ENCODE data around the gene OPN1LW.

Gene OPN1LW

DNA sequence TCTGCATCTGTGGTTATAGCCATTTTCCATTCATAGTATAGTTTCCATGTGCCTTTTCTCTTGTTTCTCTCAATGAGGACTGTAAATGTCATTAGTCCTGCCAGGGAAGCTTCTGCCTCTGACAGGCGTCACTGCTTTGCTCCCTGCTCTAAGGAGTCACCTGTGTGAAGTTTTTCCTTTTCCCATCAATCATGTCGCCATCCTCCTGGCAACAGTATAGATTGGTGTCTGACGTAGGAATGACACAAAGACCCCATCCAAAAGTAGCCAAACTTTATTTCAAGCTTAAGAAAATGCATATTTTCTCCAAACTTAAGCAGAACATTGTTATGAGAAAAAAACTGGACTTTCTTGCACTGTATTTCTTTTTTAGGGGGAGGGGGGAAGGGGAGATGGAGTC is 23.5 kb upstream of the OPN1LW start:
- no peak overlapping the region for H3K27ac ChIP-seq (replicated peaks; ENCODE audit: low read length)
- H3K36me3 ChIP-seq (replicated peaks in 1 of 2; ENCODE audit: control insufficient read depth in 2 of 2, insufficient read depth in 2 of 2, low read length in 2 of 2) = no peaks in the 10 kb centered on the region
- peaks cover 2 to 6% of the 10 kb centered on the region in 2 donors for H3K4me1 ChIP-seq (ENCODE audit: control insufficient read depth in 2 of 2, insufficient read depth in 1 of 2, low read depth in 1 of 2, low read length in 2 of 2)
- no peak overlapping the region for H2BK12ac ChIP-seq (ENCODE audit: low read length)
- no peak overlapping the region for H2BK120ac ChIP-seq (ENCODE audit: low read depth, low read length)
- H2BK15ac ChIP-seq (ENCODE audit: low read length) = no peak overlapping the region
- peaks cover 0 to 17% (median 0%) of the 10 kb centered on the region in 3 experiments for H3K27me3 ChIP-seq (ENCODE audit: control insufficient read depth in 3 of 3, insufficient read depth in 3 of 3, low read depth in 1 of 3, low read length in 3 of 3)
- H3K23ac ChIP-seq (ENCODE audit: low read depth, low read length, poor library complexity) = no peak overlapping the region
- no peak overlapping the region for H3K4me3 ChIP-seq (ENCODE audit: low read length in 2 of 2)
- no peak overlapping the region for H4K8ac ChIP-seq (ENCODE audit: low read depth, low read length)
- H4K91ac ChIP-seq (ENCODE audit: low read depth, low read length, poor library complexity) = no peak overlapping the region
- H3K4ac ChIP-seq (ENCODE audit: low read length) = no peak overlapping the region
- H2AK5ac ChIP-seq (ENCODE audit: low read depth, low read length) = no peak overlapping the region
- no CpG with 5 or more reads among the region's 3 CpGs for WGBS, 2 donors (ENCODE audit: extremely low coverage in 2 of 2, insufficient read length in 2 of 2, insufficient replicate concordance in 1 of 2)
- H2AFZ ChIP-seq (ENCODE audit: low read length) = no peak overlapping the region
- H3K79me1 ChIP-seq (ENCODE audit: low read depth, low read length) = no peaks in the 10 kb centered on the region
- H3K14ac ChIP-seq (ENCODE audit: low read length) = no peak overlapping the region
- H2BK5ac ChIP-seq (ENCODE audit: low read length) = no peak overlapping the region
- H3K9ac ChIP-seq (ENCODE audit: low read depth, low read length, poor library complexity) = no peak overlapping the region
- H3K18ac ChIP-seq (ENCODE audit: low read length) = no peak overlapping the region
- peaks cover 0 to 4% of the 10 kb centered on the region in 2 donors for H3K9me3 ChIP-seq (replicated peaks in 1 of 2; ENCODE audit: control insufficient read depth in 2 of 2, insufficient read depth in 1 of 2, low read depth in 1 of 2, low read length in 2 of 2)
- H3K4me2 ChIP-seq (ENCODE audit: insufficient read depth, low read length, poor library complexity, severe bottlenecking) = no peak overlapping the region
- no peak for DNase-seq (ENCODE audit: low spot score)

DNA sequence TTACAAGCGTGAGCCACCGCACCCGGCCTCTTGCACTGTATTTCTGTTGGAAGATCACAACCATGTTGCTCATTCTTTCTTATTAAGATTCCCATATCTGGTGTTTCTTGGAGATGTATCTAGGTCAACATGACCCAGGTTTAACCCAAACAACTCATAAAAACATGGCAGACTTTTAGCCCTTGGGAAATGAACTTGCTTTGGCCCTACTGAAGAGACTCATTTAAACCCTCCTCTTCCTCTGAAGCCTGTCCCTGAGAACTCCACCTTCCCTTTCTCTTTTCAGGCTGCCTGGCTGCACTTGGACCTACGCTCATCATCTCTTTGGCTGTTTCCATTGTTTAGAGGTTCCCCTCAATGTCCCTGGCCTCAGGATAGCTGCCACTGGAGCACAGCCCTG is 22.8 kb upstream of the OPN1LW start:
- H3K4me2 ChIP-seq (ENCODE audit: insufficient read depth, low read length, poor library complexity, severe bottlenecking) = no peak overlapping the region
- H3K4ac ChIP-seq (ENCODE audit: low read length) = no peak overlapping the region
- no peak overlapping the region for H4K8ac ChIP-seq (ENCODE audit: low read depth, low read length)
- no peak overlapping the region for H2BK12ac ChIP-seq (ENCODE audit: low read length)
- no peak overlapping the region for H3K18ac ChIP-seq (ENCODE audit: low read length)
- H2BK5ac ChIP-seq (ENCODE audit: low read length) = no peak overlapping the region
- no peak overlapping the region for H3K14ac ChIP-seq (ENCODE audit: low read length)
- no peaks in the 10 kb centered on the region for H3K36me3 ChIP-seq (replicated peaks in 1 of 2; ENCODE audit: control insufficient read depth in 2 of 2, insufficient read depth in 2 of 2, low read length in 2 of 2)
- H3K9me3 ChIP-seq (replicated peaks in 1 of 2; ENCODE audit: control insufficient read depth in 2 of 2, insufficient read depth in 1 of 2, low read depth in 1 of 2, low read length in 2 of 2) = peaks cover 0 to 4% of the 10 kb centered on the region in 2 donors
- no peak overlapping the region for H3K4me3 ChIP-seq (ENCODE audit: low read length in 2 of 2)
- no CpG with 5 or more reads among the region's 4 CpGs for WGBS, 2 donors (ENCODE audit: extremely low coverage in 2 of 2, insufficient read length in 2 of 2, insufficient replicate concordance in 1 of 2)
- no peak overlapping the region for H2AK5ac ChIP-seq (ENCODE audit: low read depth, low read length)
- peaks cover 2 to 6% of the 10 kb centered on the region in 2 donors for H3K4me1 ChIP-seq (ENCODE audit: control insufficient read depth in 2 of 2, insufficient read depth in 1 of 2, low read depth in 1 of 2, low read length in 2 of 2)
- no peak overlapping the region for H3K9ac ChIP-seq (ENCODE audit: low read depth, low read length, poor library complexity)
- H2BK15ac ChIP-seq (ENCODE audit: low read length) = no peak overlapping the region
- no peaks in the 10 kb centered on the region for H3K79me1 ChIP-seq (ENCODE audit: low read depth, low read length)
- no peak overlapping the region for H3K27ac ChIP-seq (replicated peaks; ENCODE audit: low read length)
- H2AFZ ChIP-seq (ENCODE audit: low read length) = no peak overlapping the region
- no peak overlapping the region for H3K23ac ChIP-seq (ENCODE audit: low read depth, low read length, poor library complexity)
- H4K91ac ChIP-seq (ENCODE audit: low read depth, low read length, poor library complexity) = no peak overlapping the region
- H2BK120ac ChIP-seq (ENCODE audit: low read depth, low read length) = no peak overlapping the region
- peaks cover 0 to 11% (median 0%) of the 10 kb centered on the region in 3 experiments for H3K27me3 ChIP-seq (ENCODE audit: control insufficient read depth in 3 of 3, insufficient read depth in 3 of 3, low read depth in 1 of 3, low read length in 3 of 3)
- no peak for DNase-seq (ENCODE audit: low spot score)

DNA sequence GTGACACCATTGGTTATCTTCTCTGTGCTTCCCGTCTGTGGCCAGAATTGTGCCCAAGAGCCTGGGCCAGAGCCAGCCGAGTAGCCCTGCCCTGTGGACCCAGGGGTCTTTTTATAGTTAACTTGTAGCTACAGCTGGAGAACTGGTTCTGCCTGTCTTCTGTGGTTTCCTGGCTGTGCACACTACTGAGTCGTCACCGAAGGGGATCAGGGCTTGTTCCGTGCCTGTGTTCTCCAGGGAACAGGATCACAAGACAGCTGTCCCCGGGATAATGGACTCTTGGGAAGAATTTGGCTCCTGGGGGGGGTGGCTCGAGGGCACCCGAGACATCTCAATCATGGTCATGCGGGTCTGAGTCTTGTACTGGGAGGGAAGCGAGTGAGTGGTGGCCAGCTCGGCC is 22.1 kb upstream of the OPN1LW start:
- Histone ChIP-seq H4K91ac (ENCODE audit: low read depth, low read length, poor library complexity) (no peak overlapping the region), H3K9ac (ENCODE audit: low read depth, low read length, poor library complexity) (no peak overlapping the region), H3K18ac (ENCODE audit: low read length) (no peak overlapping the region), H3K27me3 (ENCODE audit: control insufficient read depth in 3 of 3, insufficient read depth in 3 of 3, low read depth in 1 of 3, low read length in 3 of 3) (peaks cover 0 to 4% (median 0%) of the 10 kb centered on the region in 3 experiments), H3K4me3 (ENCODE audit: low read length in 2 of 2) (no peak overlapping the region), H2BK5ac (ENCODE audit: low read length) (no peak overlapping the region), H2BK15ac (ENCODE audit: low read length) (no peak overlapping the region), H2BK12ac (ENCODE audit: low read length) (no peak overlapping the region), H3K27ac (replicated peaks; ENCODE audit: low read length) (no peak overlapping the region), H2AFZ (ENCODE audit: low read length) (no peak overlapping the region), H3K23ac (ENCODE audit: low read depth, low read length, poor library complexity) (no peak overlapping the region), H2BK120ac (ENCODE audit: low read depth, low read length) (no peak overlapping the region), H3K4me1 (ENCODE audit: control insufficient read depth in 2 of 2, insufficient read depth in 1 of 2, low read depth in 1 of 2, low read length in 2 of 2) (no peaks in the 10 kb centered on the region), H3K36me3 (replicated peaks in 1 of 2; ENCODE audit: control insufficient read depth in 2 of 2, insufficient read depth in 2 of 2, low read length in 2 of 2) (no peaks in the 10 kb centered on the region), H3K4ac (ENCODE audit: low read length) (no peak overlapping the region), H3K4me2 (ENCODE audit: insufficient read depth, low read length, poor library complexity, severe bottlenecking) (no peak overlapping the region), H4K8ac (ENCODE audit: low read depth, low read length) (no peak overlapping the region), H3K79me1 (ENCODE audit: low read depth, low read length) (no peaks in the 10 kb centered on the region), H2AK5ac (ENCODE audit: low read depth, low read length) (no peak overlapping the region), H3K9me3 (replicated peaks in 1 of 2; ENCODE audit: control insufficient read depth in 2 of 2, insufficient read depth in 1 of 2, low read depth in 1 of 2, low read length in 2 of 2) (peaks cover 0 to 4% of the 10 kb centered on the region in 2 donors), H3K14ac (ENCODE audit: low read length) (no peak overlapping the region)
- no peak for DNase-seq (ENCODE audit: low spot score)
- WGBS, 2 donors (ENCODE audit: extremely low coverage in 2 of 2, insufficient read length in 2 of 2, insufficient replicate concordance in 1 of 2) = no CpG with 5 or more reads among the region's 11 CpGs

DNA sequence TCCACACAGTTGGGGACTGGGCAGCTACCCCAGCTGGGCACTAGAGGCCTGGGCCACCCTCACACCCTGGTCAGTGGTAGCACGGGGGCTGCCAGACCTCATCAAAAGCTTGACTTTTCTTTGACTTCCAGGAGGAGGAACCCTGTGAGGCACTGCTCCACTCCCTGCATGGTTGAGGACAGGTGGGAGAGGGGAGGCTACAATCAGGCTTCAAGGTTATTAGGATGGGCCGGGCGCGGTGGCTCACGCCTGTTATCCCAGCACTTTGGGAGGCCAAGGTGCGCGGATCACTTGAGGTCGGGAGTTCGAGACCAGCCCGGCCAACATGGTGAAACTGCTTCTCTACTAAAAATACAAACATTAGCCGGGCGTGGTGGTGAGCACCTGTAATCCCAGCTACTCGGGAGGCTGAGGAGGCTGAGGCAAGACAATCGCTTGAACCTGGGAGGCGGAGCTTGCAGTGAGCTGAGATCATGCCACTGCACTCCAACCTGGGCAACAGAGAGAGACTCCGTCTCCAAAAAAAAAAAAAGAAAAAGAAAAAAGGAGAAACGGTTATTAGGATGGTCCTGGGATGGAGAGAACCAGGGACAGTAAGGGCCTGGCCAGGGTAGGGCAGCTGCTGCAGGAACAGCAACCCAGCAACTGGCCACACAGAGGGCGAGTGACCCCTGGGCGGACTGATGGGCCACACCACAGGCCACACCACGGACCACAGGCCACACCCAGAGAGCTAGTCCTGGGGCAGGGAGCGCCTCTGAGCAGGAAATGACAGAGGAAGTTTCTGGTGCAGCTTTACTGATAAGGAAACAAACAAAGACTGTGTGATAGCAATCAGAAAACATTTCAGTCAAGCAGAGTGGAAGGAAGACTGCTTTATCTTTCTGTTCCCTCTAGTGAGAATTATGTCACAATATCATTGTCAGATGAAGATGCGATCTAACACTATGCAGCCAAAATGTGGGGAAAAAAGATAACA is 20.5 kb upstream of the OPN1LW start:
- Histone ChIP-seq H3K4me1 (ENCODE audit: control insufficient read depth in 2 of 2, insufficient read depth in 1 of 2, low read depth in 1 of 2, low read length in 2 of 2) (no peaks in the 10 kb centered on the region), H3K79me1 (ENCODE audit: low read depth, low read length) (no peaks in the 10 kb centered on the region), H3K18ac (ENCODE audit: low read length) (no peak overlapping the region), H3K27ac (replicated peaks; ENCODE audit: low read length) (no peak overlapping the region), H3K23ac (ENCODE audit: low read depth, low read length, poor library complexity) (no peak overlapping the region), H2BK15ac (ENCODE audit: low read length) (no peak overlapping the region), H3K14ac (ENCODE audit: low read length) (no peak overlapping the region), H3K4ac (ENCODE audit: low read length) (no peak overlapping the region), H4K8ac (ENCODE audit: low read depth, low read length) (no peak overlapping the region), H4K91ac (ENCODE audit: low read depth, low read length, poor library complexity) (no peak overlapping the region), H3K36me3 (replicated peaks in 1 of 2; ENCODE audit: control insufficient read depth in 2 of 2, insufficient read depth in 2 of 2, low read length in 2 of 2) (no peaks in the 10 kb centered on the region), H2AFZ (ENCODE audit: low read length) (no peak overlapping the region), H2BK120ac (ENCODE audit: low read depth, low read length) (no peak overlapping the region), H2BK12ac (ENCODE audit: low read length) (no peak overlapping the region), H2AK5ac (ENCODE audit: low read depth, low read length) (no peak overlapping the region), H3K9ac (ENCODE audit: low read depth, low read length, poor library complexity) (no peak overlapping the region), H3K27me3 (ENCODE audit: control insufficient read depth in 3 of 3, insufficient read depth in 3 of 3, low read depth in 1 of 3, low read length in 3 of 3) (no peaks in the 10 kb centered on the region), H3K4me3 (ENCODE audit: low read length in 2 of 2) (no peak overlapping the region), H2BK5ac (ENCODE audit: low read length) (no peak overlapping the region), H3K4me2 (ENCODE audit: insufficient read depth, low read length, poor library complexity, severe bottlenecking) (no peak overlapping the region), H3K9me3 (replicated peaks in 1 of 2; ENCODE audit: control insufficient read depth in 2 of 2, insufficient read depth in 1 of 2, low read depth in 1 of 2, low read length in 2 of 2) (no peaks in the 10 kb centered on the region)
- DNase-seq (ENCODE audit: low spot score) = no peak
- no CpG with 5 or more reads among the region's 22 CpGs for WGBS, 2 donors (ENCODE audit: extremely low coverage in 2 of 2, insufficient read length in 2 of 2, insufficient replicate concordance in 1 of 2)
